Suppressor macrophage treated with lipopolysaccharide for 4 hours (primary cell): Measurements from ENCODE around the gene VWA5B1.

ENCODE experiments used
- DNase-seq: peaks from one replicate; pipeline ENCODE4 v3.0.0-alpha.2; 2020

The VWA5B1 gene

DNA sequence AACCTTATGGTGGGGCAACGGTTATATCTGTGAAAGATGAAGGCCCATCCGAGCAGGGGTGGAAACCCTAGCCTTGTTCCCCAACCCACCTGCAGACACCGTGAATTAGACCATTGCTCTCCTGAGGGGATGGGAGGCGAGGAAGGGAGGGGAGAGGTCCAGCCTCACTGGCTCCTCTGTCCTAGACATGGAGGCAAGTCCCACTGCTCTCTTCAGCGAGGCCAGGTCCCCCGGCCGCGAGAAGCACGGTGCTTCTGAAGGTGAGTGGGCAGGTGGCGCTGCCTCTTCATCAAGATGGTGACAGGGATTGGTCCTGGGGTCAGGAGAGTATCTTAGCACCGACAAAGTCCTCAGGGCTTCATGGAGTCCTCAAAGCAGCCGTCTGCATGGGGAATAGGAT is 59.3 kb downstream of the VWA5B1 start:
- DNase-seq, result no peak

DNA sequence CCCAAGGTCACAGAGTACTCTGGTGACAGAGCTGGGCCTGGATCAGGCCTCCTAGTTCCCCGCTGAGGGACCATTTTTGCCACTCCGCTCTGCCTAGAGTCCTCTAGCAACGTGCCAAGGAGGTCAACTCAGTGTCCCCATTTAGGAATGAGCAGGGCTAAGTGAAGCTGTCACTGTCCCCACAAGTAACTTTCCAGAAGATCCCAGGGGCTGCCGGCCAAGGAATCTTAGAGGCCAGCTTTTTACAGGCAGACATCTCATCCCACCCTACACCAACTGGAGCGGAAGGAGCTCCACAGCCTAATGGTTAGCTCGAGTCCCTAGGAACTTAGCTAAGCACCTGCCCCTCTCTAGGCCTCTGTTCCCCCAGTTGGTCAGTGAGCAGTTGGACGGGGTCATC is 59.7 kb downstream of the VWA5B1 start:
- no peak for DNase-seq

DNA sequence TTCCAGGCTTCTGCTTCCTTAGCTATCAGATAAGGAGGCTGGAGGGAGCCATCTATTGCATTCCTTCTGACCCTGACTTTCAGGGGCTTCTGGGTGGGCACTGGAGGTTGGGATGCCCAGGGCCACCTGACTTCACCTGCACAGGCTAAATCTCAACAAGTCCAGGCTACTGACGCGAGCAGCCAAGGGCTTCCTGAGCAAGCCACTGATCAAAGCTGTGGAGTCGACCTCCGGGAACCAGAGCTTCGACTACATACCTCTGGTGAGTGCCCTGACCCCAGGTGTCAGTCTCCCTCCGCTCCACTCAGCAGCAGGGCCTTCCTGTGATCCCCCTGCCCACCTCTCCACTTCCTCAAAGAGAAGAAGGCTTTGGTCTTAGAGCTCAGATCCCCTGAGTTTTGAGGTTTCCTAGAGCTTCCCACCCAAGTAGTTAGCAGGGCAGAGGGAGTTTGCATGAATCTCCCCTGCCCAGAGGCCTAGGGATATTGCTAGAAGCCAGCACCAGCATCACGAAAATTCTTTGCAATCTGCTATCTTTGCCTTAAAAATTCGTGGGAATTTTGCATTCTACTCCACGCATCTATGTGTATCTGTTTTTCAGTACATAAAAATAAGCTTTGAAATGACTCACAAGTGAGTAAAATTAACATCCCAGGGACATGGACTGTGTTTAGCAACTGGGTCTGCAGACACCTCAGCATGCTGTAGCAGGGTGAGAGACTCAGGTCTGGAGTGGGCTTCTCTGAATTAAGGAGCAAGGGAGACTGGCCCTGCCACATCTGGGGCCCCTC is 61.4 kb downstream of the VWA5B1 start:
- DNase-seq, result no peak

DNA sequence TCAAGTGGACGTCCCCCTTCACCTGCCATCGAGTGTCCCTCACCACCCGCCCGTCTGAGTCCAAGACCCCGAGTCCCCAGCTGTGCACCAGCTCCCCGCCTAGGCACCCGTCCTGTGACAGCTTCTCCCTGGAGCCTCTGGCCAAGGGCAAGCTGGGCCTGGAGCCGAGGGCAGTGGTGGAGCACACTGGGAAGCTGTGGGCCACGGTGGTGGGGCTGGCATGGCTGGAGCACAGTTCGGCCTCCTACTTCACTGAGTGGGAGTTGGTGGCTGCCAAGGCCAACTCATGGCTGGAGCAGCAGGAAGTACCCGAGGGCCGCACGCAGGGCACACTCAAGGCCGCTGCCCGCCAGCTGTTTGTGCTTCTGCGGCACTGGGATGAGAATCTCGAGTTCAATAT is 63.2 kb downstream of the VWA5B1 start:
- no peak for DNase-seq

DNA sequence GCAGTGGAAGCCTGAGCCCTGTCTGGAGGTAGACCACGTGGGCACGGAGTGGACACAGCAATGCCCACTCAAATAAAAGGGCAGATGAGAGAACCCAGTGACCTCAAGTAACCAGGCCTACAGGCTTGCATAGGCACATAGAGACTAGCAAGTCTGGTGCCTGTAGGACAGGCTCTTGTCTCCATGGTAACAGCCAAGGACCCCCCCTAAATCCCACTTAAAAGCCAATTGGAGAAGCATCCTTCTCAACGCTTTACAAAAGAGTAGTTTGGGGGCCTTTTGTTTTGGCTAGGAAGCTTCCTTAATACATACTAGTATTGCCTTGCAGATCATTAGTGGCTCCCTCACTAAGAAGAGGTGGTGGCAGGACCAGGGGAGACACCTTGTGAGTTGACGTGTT is 63.9 kb downstream of the VWA5B1 start:
- DNase-seq, result no peak

DNA sequence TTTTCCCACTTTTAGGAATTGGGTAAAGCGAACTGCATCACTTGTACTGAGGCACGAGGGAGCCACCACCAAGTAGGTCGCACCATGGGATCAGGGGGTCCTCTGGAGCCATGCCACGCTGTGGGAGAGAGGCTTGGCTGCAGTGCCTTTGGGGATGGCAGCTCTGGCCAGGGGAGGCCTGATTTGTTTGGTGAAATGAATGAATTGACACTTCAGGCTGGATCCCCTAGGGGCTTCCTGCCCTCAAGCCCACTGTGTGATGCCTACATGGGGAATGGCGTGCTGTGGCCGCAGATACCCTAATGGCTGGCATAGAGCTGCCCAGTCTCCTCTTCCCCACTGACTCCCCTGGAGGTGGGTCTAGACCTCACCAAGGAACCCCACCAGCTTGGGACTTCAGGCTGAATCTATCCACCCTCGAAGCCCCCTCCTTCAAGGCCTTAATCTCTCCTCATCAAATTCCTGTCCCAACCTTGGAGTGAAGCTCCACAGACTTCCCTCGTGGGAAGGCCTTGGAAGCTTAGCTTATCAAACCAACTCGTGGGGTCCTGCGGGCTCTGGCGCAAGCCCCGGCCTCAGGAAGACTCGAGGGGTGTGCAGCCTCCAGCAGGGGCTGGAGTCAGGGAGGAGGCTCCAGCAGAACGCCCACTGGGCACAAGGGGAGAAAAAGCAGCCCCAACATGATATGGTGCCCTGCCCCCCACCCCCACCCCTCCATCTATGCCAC is 64.6 kb downstream of the VWA5B1 start:
- DNase-seq, result no peak

DNA sequence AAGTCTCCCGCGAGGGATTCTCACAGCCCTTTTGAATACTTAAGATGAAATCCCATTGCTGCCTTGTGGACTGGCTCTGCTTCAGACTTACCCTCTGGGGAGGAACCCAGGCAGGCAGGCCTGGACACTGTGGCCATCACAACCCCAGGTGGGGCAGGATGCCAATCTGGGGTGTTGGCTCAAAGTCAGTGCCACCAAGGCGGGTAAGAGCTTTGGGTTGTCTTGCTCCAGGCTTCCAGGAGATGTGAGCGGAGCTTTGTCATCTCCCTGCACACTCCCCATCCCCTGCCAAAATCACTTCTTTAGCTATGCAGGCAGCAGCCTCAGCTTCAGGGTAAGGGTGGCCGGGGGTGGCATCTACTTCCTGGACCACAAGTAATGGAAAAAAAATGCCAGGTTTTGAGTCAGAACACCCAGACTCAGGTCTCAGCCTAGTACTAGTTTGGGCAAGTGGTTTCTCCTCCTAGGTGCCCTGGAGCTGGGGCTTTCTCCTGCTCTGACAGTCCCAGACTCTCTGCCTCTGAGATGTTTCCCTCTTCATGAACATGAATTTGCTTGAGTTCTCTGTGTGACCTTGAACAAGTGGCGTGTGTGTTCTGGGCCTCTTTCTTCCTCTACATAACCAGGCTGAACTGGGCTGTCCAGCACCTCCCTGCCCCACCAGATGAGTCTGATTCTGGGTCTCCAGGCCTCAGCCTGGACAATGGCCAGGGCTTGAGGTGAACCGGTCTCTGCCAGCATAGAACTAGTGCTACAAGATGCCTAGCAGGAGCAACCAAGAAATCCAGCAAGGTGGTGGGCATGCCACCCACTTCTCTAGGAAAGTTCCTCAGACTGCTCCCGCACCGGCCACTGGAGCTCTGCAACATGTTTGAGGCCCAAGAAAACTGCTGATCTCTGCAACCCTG is 65.4 kb downstream of the VWA5B1 start:
- DNase-seq, result no peak

DNA sequence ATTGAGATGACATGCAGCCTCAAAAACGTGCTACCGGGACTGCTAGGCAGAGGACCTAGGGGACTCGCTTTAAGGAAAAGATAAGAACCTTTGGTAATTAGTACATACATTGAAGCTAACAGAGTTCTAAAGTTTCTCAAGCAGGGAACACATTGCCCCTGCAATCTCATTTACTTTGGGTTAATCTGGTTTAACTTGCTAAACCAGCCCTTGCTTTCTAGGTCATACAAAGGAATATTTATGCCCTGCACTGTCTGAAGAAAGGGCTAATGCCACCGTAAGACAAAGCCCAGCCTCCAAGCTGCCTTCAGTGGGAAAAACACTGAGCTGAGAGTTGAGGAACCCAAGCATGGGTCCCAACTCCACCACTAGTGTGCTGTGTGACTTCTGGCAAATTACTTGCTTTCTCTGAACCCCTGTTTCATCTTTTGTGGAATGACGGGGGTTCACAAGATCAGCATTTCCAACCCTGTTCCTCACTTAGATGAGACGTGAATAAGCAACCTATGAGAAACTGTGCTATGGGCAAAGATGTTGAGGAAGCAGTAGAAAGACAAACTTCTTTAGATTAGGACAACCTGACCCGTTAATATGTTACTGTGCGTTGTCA is 66.3 kb downstream of the VWA5B1 start:
- DNase-seq, result no peak

DNA sequence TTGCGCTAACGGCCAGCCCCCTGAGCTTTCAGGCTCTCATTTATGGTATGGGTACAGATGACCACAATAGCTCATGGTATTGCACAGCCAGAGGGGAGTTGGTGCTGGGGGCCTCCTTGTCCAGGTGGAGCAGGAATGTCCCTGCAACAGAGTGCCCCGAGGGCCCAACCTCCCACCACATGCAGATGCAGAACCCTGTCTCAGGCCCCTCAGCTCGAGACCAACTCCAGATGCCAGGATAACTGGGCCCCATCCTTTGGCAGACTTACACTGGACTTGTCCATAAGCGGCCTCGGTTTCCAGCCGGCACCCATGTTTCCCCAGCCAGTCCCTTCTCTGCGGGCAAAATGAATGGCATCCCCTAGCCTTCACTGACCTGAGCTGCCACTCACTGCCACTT is 67.1 kb downstream of the VWA5B1 start:
- no peak for DNase-seq

DNA sequence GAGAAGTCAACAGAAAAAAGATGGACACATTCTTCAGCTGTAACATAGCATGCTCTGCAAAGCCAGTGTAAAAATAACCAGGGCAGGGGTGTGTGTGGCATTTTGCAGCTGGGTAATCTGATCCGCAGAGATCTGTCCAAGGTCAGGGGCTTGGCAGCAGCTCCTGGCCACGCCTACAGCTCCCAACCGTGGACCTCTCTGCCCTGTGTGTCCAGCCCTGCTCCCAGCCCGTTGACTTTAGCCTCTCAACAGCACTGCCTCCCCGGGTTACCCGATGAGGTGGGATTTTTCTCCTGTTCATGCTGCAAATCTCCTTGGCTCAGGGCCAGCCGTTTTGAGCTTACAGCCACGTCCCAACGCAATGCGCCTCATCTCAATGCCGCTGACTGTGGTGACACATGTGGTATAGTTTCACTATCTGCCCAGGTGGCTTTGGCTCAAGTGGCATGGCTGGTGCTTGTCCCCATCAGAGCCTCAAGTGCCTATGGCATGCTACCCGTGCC is 68.1 kb downstream of the VWA5B1 start:
- DNase-seq, result no peak

DNA sequence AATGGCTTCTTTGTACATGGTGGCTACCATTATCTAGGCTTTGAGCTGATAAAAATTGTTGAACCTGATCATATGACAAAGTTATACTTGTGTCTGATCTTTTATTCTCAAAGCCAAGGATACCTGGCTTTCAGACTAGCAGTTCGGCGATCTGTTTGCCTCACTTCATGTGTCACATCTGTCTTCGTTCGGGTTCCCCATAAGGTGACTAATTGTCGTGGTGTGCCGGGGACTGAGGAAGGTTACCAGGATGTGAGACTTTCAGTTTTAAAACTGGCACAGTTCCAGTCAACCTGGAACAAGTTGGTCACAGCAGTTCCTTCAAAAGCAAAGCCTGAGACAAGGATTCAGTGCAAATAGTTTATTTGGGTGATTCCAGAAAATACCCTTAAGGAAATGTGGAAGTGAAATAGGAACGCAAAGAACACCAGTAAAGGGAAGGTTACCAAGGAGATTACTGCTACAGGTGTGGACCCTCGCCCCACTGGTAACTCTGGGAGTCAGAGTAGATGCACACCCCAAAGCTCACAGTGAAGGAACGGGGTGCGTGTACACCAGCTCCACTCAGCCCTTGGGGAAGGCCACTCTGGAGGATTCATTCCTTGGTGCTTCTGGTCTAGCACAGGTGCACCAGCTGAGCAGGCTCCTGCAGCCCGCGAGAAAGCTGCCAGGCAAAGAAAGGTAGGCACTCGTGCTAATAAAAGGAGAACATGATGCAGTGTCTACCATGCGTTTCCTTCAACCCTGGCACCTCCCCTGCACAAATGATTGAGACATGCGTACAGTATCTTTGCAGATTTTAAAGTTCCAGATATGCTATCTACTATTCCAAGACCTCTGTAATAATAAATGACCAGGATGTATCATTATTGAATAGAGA is 69.0 kb downstream of the VWA5B1 start:
- DNase-seq, result no peak

DNA sequence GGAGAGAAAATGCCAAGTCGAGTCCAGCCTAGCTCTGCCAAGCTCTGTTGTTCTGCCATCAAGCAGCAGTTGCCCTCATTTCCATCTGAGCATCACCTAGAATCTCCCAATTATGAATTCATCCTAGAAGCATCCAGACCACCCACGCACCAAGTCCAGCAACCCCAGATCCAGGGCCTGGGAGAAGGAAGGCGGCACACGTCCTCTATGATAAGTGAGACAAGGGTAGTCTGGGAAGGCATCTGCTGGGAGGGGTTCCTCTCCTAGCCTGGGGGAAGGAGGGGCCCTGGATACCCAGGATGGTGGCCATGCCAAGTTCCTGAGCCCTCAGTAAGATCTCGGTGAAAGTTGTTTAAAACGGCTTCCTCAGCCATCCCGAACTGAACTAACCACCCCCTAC is 70.7 kb downstream of the VWA5B1 start:
- no peak for DNase-seq

DNA sequence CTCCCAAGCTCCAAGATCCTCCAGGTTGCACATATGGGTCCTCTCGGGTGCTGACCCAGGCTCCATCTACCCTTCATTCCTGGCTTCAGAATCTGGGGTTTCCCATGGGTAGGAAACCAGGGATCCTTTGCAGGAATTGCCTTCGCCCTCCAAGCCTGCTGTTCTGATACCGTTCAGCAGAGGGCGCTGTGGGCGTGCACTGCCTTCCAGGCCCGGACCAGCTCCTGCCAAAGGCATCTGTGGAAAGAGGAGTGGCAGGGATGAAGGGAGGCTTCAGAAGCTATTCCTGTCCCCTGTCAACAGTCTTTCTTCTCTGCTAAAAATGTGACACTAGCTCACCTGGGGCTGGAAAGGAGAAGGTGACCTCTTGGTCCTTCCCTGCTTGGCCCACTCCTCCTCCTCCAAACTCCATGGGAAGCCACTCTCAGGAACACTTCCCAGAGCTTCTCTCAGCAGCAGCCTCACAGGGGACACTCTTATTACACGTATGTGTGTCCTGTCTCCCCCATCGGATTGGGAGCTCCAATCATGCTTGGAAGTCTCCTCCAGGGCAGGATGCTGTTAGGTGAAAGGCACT is 71.2 kb downstream of the VWA5B1 start:
- peak; percentile 29 for DNase-seq

DNA sequence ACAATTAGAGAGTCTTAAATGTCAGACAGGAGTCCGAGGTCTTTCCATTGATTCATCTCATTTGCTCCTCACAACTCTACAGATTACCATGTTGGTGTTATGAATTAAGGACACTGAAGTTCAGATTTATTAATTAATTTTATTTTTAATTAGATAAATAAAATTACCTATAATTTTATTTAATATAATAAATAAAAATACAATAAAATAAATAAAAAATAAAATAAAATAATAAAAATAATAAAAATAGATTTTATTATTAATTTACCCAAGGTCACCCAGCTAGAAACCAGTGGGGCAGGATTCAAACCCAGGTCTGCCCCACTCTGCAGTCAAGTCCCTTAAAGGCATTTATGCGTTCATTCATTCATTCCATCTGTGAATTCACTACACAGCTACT is 72.2 kb downstream of the VWA5B1 start:
- DNase-seq, result no peak

DNA sequence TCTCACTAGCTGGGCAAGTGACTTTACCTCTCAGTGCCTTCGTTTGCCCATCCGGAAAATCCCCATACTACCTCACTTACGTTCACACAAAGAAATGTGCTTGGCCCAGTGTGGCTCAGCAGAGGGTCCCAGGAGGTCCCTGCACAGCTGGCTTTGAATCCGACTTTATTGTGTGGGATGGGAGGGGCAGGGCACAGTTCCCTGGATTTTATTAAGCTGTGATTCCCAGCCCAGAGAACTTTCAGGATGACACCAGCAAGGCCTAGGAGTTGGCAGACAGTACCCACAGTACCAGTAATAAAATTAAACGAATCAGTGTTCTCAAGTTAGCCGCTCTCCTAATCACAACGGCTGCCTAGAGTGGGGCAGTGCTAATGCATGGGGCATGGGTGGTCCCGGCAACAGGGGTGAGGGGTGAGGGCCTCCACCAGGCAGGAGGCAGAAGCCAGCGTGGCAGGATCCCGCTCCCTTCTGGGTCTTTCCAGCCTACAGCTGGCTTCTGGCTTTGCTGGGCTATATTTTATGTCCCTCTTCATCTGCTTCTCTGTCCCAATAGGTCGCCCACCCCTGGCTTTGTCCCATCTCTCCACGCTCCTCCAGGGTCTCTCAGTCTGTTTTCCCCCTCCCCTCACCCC is 74.9 kb downstream of the VWA5B1 start:
- DNase-seq, result no peak

DNA sequence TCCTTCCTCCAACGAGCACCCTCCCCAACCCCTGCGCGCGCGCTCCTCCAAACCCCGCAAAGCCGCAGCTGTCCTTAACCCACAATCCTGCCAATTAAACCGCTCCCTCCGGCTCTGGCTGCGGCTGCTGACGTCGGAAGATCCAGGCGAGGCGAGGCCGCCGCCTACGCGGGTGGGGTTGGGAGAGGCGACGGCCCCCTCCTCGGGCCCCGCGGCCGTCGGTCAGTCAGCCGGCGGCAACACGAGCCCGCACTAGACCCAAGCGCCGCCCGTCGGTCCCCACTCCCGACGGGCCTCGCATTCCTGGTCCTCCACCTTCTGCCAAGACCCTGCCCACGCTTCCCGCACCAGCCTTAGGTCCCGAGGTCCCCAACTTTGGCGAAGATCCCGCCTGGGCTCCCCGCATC is 75.4 kb downstream of the VWA5B1 start:
- no peak for DNase-seq

DNA sequence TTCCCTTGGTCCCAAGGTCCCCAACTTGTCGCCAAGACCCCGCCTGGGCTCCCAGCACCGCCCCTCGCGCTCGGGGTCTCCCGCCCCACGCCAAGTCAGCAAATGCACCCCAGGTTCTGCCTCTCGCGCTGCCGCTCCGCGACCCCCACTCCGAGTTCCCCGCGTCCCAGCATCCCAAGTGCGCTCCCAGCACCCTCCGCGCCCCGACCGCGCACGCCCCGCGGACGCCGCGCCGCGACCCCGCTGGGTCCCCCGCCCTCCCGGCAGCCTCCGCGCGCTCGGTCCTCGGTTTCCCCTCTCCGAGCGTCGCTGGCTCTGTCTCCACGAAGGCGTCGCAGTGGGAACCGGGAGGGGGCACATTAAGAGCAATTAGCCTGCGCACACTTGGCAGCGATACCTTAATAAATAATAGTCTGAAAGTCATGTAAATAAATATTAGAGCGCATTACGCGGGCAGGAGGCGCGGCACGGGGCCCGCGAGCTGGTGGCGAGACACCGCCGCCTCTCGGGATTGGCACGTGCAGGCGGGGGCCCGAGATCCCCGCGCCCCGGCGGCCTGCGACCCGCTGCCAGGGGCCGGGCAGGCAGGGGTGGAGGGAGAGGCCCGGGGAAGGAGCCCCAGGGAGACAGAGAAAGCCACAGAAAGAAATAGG is 75.9 kb downstream of the VWA5B1 start:
- DNase-seq, result no peak

DNA sequence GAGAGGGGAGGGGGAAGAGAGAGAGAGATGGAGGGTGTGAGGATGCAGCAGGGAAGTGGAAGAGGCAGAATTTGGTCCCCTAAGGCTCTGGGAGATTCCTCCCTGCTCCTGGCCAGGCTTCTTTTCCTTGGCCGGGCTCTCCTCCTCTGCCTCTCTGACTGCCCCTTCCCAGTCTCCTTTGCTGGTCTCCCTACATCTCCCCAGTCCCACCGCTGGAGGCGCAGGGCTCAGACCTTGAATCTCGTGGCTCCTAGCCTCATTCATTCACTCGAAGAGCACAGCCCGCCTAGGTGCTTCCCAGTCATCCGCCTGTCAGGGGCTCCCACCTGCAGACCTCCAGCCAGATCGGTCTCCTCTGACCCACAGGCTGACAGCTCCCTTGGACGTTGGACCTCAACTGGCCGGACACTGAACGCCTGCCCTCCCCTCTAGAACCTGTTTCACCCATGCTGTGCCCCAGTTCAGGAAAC is 76.5 kb downstream of the VWA5B1 start:
- no peak for DNase-seq

DNA sequence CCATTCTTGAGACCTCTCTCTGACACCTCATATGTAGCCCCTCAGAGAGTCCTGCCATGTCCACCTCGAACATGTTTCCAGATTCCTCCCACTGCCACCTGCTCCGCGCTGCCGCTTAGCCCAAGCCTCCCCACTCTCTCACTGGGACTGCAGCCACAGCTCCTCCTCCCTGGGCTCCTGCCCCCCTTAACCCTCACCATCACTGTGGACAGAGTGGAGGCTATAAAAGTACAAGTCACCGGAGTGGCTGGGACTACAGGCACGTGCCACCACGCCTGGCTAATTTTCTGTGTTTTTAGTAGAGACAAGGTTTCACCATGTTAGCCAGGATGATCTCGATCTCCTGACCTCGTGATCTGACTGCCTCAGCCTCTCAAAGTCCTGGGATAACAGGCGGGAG is 77.0 kb downstream of the VWA5B1 start:
- no peak for DNase-seq

DNA sequence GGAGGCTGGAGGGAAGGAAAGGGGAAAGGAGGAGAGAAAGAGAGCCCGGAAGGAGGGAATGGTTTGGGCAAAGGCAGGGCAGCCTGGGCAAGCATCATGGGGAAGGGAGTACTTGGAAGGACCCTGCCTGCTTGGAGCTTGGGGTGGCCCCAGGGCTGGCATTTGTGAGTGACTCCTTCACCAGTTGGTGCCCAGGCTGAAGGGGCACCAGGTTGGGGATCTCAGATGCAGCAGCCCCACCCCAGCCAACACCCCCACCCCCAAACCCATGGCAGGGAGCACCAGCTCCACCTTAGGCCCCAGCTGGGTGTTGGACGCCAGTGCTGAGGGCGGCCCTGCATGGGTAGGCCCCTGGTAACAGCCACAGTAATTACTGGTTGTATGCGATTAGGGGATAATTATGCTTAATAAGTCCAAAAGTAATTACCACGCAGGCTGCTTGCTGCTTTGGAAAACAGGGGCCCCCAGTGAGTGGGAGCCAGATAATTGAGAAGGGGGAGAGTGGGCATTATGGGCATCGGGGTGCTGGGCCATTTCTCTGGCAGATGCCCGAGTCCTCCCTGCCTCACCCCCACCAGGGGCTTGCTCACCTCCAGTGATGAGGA is 78.3 kb downstream of the VWA5B1 start:
- no peak for DNase-seq
